Suprapubic skin (tissue), 4 donors: Measurements from ENCODE around the gene NEK8. TPM values are rescaled to one million over a fixed set of nuclear protein-coding genes. Genes with fewer than 3 reads are reported as not detected.
"Not testable (repeated sequence)": the region's sequence is repeated elsewhere in the genome, so short reads cannot be mapped to it uniquely, and the experiment has no call there.

Source experiments
- DNase-seq, 2 donors: peaks; one replicate each; pipeline ENCODE4 v3.0.0-alpha.2; 2019; ENCODE audit warnings: low spot score in 2 of 2
- H3K27ac ChIP-seq: fragments of 200-600 bp; sonication (generic); one replicate; pipeline ENCODE4 v1.5.1; 2019
- H3K27me3 ChIP-seq: fragments of 200-600 bp; sonication (generic); one replicate; pipeline ENCODE4 v1.5.1; 2019
- H3K36me3 ChIP-seq: fragments of 200-600 bp; sonication (generic); one replicate; pipeline ENCODE4 v1.5.1; 2019
- H3K4me1 ChIP-seq: fragments of 200-600 bp; sonication (generic); one replicate; pipeline ENCODE4 v1.5.1; 2019
- H3K4me3 ChIP-seq: fragments of 200-600 bp; sonication (generic); one replicate; pipeline ENCODE4 v1.5.1; 2019; ENCODE audit warnings: mild to moderate bottlenecking
- H3K9me3 ChIP-seq: fragments of 200-600 bp; sonication (generic); one replicate; pipeline ENCODE4 v1.5.1; 2019
- EP300 ChIP-seq: sonication (generic); formaldehyde crosslinking; IDR thresholded peaks from one replicate; pipeline ENCODE4 v1.6.1; 2017; ENCODE audit warnings: antibody characterized with exemption
- POLR2A ChIP-seq, 2 donors: fragments of 450-650 bp; IDR thresholded peaks; one replicate each; pipeline ENCODE4 v1.6.1; 2017; ENCODE audit warnings: antibody characterized with exemption in 2 of 2, mild to moderate bottlenecking in 2 of 2, moderate library complexity in 2 of 2
- POLR2AphosphoS5 ChIP-seq, 3 donors: sonication (generic); formaldehyde crosslinking; IDR thresholded peaks; one replicate each; pipeline ENCODE4 v1.6.1; 2017; ENCODE audit warnings: antibody characterized with exemption in 3 of 3
- WGBS: methylation state at CpG from one replicate; pipeline ENCODE4 v1.1.5; 2018; 5-methylcytosine and 5-hydroxymethylcytosine counted together
- total RNA-seq, 4 donors: library from RNA; depleted of rRNA; stranded (reverse); fragments of >200 nt; gene quantifications; one replicate each; pipeline ENCODE4 v1.1.0, GENCODE V29; 2016
- TF ChIP-seq, protein P1 (sequence below), 2 donors: fragments of 200-600 bp in 1 of 2; fragments of 450-650 bp in 1 of 2; sonication (generic) in 1 of 2; IDR thresholded peaks; one replicate each; pipeline ENCODE4 v1.5.1; 2016 to 2019; ENCODE audit warnings: antibody characterized with exemption in 2 of 2, mild to moderate bottlenecking in 1 of 2, moderate library complexity in 1 of 2

NEK8 gene
- total RNA-seq, 4 donors from 2014 or later = 1.9 to 8.1 (median 6.0) TPM

GRCh38 chr17:28729950-28730330 is 1.4 kb downstream of the NEK8 start:
- TF ChIP-seq, protein P1, sequence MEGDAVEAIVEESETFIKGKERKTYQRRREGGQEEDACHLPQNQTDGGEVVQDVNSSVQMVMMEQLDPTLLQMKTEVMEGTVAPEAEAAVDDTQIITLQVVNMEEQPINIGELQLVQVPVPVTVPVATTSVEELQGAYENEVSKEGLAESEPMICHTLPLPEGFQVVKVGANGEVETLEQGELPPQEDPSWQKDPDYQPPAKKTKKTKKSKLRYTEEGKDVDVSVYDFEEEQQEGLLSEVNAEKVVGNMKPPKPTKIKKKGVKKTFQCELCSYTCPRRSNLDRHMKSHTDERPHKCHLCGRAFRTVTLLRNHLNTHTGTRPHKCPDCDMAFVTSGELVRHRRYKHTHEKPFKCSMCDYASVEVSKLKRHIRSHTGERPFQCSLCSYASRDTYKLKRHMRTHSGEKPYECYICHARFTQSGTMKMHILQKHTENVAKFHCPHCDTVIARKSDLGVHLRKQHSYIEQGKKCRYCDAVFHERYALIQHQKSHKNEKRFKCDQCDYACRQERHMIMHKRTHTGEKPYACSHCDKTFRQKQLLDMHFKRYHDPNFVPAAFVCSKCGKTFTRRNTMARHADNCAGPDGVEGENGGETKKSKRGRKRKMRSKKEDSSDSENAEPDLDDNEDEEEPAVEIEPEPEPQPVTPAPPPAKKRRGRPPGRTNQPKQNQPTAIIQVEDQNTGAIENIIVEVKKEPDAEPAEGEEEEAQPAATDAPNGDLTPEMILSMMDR (IDR thresholded peaks at IDR 0.05) = no peak
- TF ChIP-seq POLR2A (IDR thresholded peaks at IDR 0.05) (no peak), POLR2AphosphoS5 (IDR thresholded peaks at IDR 0.05) (no peak), EP300 (no peak)
- Histone ChIP-seq H3K27ac (no peak overlapping the region), H3K36me3 (no peaks in the 10 kb centered on the region), H3K27me3 (no peaks in the 10 kb centered on the region), H3K4me3 (no peak overlapping the region), H3K4me1 (peaks cover 42% of the 10 kb centered on the region), H3K9me3 (no peaks in the 10 kb centered on the region)
- 77% methylated on average over 11 of the region's 11 CpGs for WGBS
- no peak for DNase-seq

GRCh38 chr17:28733346-28733745 is 4.8 kb downstream of the NEK8 start:
- Histone ChIP-seq H3K27ac (no peak overlapping the region), H3K4me1 (peaks cover 16% of the 10 kb centered on the region), H3K4me3 (no peak overlapping the region), H3K36me3 (no peaks in the 10 kb centered on the region), H3K9me3 (no peaks in the 10 kb centered on the region), H3K27me3 (no peaks in the 10 kb centered on the region)
- DNase-seq = no peak
- TF ChIP-seq, protein P1 (IDR thresholded peaks at IDR 0.05) = no peak
- TF ChIP-seq POLR2AphosphoS5 (IDR thresholded peaks at IDR 0.05) = no peak
- TF ChIP-seq EP300 = no peak
- TF ChIP-seq POLR2A (IDR thresholded peaks at IDR 0.05) = no peak
- WGBS = 75% methylated on average over 1 of the region's 1 CpG

GRCh38 chr17:28734712-28735241 is 6.2 kb downstream of the NEK8 start:
- H3K9me3 ChIP-seq = no peaks in the 10 kb centered on the region
- no peaks in the 10 kb centered on the region for H3K36me3 ChIP-seq
- no peak for DNase-seq
- H3K27ac ChIP-seq = no peak overlapping the region
- 89% methylated on average over 10 of the region's 10 CpGs for WGBS
- no peak overlapping the region for H3K4me3 ChIP-seq
- no peaks in the 10 kb centered on the region for H3K27me3 ChIP-seq
- TF ChIP-seq EP300 (no peak), POLR2A (IDR thresholded peaks at IDR 0.05) (no peak), POLR2AphosphoS5 (IDR thresholded peaks at IDR 0.05) (no peak)
- TF ChIP-seq, protein P1 (IDR thresholded peaks at IDR 0.05) = no peak
- peaks cover 8% of the 10 kb centered on the region for H3K4me1 ChIP-seq

- 47% methylated on average over 4 of the region's 5 CpGs for whole genome bisulfite sequencing
- no peaks in the 10 kb centered on the region for H3K36me3 ChIP-seq
- no peaks in the 10 kb centered on the region for H3K9me3 ChIP-seq
Observed at GRCh38 chr17:28735242-28735722, 6.7 kb downstream of the NEK8 start.

GRCh38 chr17:28735913-28736769 is 7.6 kb downstream of the NEK8 start:
- H3K9me3 ChIP-seq, H3K27ac ChIP-seq, H3K4me1 ChIP-seq, DNase-seq, H3K27me3 ChIP-seq, H3K36me3 ChIP-seq, H3K4me3 ChIP-seq: not testable (repeated sequence)
- WGBS = 90% methylated on average over 8 of the region's 8 CpGs

More at GRCh38 chr17:28735242-28735722, 6.7 kb downstream of the NEK8 start:
- H3K27ac ChIP-seq = no peak overlapping the region
- no peaks in the 10 kb centered on the region for H3K27me3 ChIP-seq
- DNase-seq = no peak
- H3K4me3 ChIP-seq = no peak overlapping the region
- peaks cover 5% of the 10 kb centered on the region for H3K4me1 ChIP-seq
- TF ChIP-seq, protein P1 (IDR thresholded peaks at IDR 0.05) = no peak
- TF ChIP-seq EP300 (no peak), POLR2AphosphoS5 (IDR thresholded peaks at IDR 0.05) (no peak), POLR2A (IDR thresholded peaks at IDR 0.05) (no peak)
